COLO668 (cell line): ENCODE data around the gene TNNT1.
A peak's percentile ranks its signal among the peaks of the same experiment; 100 is the strongest.

Experiments
- DNase-seq: peaks from one replicate; lab custom pipeline; 2025; ENCODE audit not compliant: unreplicated experiment; lab: John Stamatoyannopoulos, UW

Gene TNNT1

DNA sequence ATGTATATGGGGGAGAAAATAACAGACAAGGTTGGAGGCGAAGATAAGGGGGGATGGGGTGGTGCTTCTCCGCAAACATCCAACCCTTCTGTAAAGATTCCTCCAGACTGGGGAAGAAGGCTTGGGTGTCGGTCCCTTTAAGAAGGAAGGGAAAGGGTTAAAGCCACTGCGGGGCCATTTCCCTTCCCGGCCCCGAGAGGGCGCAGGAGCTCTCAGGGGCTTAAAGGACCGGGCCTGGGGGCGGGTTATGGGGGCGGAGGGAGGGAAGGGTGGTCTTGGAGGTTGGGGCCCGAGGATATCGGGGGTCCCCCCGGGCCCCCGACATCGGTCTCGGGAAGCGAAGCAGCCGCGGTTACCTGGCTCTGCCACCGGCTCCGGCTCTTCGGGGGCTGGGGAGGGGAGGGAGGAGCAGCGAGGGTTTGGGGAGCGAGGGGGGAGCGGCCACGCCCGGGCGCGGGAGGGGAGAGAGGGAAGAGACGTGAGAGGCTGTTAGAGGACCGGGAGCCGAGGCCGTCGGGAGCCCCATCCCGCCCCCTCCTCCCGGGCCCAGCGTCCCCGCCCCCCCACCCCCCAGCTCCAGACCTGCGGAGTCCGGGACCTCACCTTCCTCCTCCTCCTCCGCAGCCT, 2.8 kb downstream of the TNNT1 start:
- peak; percentile 27 for DNase-seq

DNA sequence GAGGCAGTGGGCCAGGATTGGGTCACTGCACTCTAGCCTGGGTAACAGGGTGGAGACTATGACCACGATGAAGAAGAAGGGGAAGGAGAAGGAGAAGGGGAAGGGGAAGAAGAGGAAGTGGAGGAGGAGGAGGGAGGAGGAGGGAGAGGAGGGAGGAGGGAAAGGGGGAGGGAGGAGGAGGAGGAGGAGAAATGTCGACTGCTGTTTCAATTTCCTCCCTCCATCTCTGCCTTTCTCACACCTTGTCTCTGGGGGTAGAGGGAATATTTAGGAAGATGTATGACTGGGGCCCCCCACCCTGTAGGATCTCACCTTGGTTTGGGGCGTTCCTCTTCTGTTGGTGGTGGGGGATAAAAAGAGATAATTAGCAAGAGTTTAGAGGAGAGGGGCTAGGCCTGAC, 3.8 kb downstream of the TNNT1 start:
- no peak for DNase-seq

DNA sequence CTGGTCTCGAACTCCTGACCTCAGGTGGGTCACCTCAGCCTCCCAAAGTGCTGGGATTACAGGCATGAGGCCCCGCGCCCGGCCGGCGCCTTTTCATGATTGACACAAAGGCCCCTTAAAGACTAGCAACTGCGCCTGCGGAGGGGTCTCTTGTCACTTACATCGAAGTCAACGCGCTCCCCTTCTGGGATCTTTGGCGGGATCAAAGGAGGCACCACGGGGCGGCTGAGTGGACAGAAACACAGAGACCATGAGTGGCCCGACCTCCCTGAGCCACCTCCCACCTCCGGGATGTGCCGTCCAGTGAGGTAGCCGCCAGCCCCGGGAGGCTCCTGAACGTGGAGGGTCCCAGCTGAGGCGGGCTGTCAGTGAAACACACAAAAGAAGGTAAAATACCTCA, 7.3 kb downstream of the TNNT1 start:
- no peak for DNase-seq

DNA sequence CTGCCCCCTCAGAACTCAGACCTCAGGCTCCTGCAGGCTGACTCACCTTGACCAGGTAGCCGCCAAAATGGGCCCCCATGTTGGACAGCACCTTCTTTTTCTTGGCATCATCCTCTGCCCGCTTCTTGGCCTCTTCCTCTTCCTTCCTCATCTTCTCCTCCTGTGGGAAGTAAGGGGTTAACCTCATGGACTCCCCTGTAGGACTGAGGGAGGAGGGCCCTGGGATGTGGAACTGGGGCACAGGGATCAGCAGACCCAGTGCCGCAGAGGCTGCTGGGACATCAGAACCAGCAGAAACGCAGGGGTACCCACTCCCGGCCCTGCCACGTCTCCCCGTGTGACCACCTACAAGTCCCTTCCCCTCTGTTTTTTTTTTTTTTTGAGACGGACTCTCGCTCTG, 11.1 kb downstream of the TNNT1 start:
- DNase-seq, result no peak

DNA sequence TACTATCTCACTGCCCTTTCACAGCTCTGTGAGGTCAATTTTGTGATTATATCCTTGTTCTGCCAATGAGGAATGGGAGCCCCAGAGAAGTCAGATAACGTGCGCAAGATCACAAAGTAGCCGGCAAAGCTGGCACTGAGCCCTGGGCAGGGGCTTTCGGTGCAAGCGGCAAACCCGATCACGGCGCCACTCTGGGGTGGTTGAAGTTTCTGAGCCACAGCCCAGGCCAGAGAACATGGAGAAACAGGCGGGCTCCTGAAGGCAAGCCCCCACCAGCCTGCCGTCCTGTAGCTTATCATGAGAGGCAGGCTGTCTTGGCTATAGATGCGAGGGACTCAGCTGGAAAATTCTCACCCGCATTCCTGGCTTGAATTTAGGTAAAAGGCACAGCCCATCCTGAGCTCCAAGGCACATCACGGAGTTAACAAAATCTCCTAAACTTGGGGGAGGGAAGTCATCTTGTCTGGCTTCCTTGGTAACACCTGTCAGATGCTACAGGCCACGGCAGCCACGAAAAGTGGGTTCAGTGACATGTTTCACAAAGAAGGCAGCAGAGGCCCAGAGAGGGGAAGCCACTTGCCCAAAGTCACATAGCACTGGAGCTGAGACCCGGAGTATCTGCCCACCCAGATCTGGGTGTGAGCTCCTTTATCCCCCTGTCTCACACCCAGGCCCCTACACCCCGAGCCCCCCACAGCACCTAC, 12.5 kb downstream of the TNNT1 start:
- no peak for DNase-seq

DNA sequence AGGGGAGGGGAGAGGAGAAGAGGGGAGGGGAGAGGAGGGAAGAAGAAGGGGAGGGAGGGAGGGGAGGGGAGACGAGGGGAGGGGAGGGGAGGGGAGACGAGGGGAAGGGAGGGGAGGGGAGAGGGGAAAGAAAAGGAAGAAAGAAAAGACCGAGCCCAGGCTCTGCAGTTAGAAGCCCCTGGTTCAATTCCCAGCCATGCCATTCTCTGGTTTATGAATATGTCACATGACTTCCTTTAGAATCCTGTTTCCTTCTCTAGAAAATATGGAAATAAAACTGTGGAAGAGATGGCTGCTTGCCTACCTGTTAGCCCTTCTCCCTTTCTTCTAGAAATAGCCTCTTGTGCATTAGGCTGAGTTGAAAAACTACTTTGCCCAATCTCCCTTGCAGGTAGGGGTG, 14.3 kb downstream of the TNNT1 start:
- DNase-seq, result no peak

DNA sequence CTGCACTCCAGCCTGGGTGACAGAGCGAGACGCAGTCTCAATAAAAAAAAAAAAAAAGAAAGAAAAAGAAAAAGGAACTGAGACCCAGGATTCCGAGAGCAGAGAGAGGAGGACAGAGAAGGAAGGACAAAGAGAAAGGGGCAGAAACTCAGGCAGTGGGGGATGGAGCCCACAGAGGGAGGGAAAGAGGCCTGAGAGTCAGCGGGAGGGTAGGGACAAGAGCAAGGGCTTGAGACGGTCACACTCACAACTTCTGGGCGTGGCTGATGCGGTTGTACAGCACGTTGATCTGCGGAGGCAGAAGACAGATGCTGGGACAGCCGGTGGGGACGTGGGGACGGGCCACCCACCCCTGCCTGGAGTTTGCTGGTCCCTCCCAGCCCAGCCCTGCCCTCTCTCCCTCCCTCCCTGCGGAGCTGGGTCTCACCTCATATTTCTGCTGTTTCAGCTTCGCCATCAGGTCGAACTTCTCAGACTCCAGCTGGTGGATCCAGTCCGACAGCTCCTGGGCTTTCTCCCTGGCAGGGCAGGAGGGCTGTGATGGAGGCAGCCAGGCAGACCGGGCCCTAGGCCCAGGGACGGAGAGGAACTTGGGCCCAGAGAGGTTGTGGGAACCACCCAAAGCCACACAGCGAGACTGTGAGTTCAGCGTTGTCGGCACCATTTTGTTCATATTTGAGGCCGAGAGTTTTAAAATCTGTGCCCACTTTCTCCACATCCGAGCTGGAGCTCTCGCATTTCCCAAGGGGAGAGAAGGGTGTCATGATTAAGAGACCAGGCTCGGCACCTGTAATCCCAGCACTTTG, 15.2 kb downstream of the TNNT1 start:
- DNase-seq, result no peak

DNA sequence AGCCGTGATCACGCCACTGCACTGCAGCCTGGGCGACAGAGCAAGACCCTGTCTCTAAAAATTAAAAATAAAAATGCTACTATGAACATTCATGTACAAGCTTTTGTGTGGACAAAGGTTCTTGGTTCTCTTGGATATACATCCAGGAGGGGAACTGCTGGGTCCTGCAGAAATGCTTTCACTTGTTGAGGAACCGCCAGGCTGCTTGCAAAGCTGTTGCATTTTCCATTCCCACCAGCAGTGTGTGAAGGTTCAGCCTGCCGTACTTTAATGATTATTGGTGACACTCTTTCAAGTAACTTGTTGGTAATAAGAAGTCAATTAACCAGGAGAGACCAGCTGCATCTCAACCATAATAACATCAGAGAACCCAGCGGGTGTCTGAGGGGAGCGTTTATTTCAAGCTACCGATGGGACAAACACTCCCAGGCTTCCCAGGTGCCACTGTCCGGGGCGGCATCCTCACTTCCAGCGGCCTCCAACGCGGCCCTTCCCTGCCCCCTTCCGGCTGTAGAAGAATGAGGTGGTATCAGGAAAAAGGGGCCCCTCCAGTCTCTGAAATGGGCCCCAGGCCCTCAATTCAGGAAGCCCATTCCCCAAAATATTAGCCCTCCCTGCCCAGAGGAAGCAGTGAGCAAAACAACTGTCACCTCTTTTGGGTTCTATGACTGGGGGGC, 16.4 kb downstream of the TNNT1 start:
- DNase-seq, result no peak

DNA sequence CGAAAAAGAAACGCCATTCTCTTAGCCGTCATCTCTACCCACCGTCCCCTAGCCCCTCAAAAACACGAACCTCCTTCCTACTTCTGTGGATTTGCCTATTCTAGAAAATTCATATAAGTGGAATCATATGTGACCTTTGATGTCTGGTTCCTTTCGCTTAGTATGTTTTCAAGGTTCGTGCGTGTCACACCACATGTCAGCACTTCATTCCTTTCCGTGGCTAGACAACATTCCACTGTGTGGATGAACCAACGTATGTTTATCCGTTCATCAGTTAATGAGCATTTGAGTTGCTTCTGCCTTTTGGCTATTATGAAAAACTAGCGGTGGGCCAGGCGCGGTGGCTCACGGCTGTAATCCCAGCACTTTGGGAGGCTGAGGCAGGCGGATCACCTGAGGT, 17.6 kb downstream of the TNNT1 start:
- no peak for DNase-seq

DNA sequence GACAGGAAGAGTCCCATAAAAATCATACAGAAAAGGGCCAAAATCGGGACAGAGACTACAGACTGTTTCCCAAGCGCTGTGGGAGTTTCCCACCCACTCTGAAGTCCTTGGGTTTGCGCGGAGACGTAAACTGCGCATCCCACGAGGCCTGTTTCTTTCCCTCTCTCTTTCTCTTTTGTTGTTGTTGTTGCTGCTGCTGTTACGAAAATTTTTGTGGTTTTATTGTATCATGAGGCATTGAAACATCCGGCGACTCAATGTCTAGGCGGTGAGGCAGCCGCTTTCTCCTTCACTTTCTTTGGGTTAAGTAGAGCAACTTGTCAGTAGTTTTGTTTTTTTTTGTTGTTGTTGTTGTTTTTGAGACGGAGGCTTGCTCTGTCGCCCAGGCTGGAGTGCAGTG, 30.0 kb downstream of the TNNT1 start:
- no peak for DNase-seq

DNA sequence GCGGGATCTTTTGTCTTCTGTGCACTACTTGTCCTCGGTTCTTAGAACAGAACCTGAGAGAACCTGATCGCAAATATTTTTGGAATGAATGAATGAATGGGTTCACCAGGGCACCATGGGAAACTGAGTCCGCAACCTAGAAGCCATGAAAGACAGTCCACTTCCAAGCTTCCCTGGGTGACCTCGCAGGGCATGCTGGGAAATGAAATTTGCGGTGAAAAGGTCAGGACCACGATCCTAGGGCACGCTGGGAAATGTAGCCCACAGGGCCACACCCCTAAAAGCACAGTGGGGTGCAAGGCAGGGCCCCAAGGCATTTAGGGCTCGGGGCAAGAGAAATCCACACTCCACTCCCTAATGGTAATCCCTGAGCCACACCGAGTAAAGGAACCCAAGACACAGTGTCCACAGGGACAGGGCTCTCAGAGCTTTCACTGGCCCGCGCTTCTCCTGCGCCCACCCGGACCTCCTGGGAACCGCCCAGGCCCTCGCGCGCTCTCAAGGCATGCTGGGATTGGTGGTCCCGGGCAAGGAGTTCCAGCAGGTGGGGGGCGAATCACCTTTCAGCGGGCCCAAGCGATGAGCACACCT, 30.5 kb downstream of the TNNT1 start:
- no peak for DNase-seq

DNA sequence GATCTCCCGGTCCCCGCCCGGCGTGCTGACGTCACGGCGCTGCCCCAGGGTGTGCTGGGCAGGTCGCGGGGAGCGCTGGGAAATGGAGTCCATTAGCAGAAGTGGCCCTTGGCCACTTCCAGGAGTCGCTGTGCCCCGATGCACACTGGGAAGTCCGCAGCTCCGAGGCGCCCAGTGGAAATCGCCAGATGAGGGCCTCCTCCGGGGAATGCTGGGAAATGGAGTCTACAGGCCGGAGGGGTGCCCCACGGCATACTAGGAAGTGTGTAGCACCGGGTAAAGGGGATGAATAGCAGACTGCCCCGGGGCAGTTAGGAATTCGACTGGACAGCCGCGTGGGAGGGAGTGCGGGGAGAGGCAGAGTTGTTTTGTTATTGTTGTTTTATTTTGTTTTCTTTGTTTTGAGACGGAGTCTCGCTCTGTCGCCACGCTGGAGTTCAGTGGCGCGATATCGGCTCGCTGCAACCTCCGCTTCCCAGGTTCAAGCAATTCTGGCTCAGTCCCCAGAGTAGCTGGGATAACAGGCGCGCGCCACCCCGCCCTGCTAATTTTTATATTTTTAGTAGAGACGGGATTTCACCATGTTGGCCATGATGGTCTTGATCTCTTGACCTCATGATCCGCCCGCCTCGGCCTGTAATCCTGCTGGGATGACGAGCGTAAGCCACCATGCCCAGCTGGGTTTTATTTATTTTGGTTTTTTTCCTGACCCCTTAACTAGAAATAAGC, 31.2 kb downstream of the TNNT1 start:
- DNase-seq, result peak; percentile 98

DNA sequence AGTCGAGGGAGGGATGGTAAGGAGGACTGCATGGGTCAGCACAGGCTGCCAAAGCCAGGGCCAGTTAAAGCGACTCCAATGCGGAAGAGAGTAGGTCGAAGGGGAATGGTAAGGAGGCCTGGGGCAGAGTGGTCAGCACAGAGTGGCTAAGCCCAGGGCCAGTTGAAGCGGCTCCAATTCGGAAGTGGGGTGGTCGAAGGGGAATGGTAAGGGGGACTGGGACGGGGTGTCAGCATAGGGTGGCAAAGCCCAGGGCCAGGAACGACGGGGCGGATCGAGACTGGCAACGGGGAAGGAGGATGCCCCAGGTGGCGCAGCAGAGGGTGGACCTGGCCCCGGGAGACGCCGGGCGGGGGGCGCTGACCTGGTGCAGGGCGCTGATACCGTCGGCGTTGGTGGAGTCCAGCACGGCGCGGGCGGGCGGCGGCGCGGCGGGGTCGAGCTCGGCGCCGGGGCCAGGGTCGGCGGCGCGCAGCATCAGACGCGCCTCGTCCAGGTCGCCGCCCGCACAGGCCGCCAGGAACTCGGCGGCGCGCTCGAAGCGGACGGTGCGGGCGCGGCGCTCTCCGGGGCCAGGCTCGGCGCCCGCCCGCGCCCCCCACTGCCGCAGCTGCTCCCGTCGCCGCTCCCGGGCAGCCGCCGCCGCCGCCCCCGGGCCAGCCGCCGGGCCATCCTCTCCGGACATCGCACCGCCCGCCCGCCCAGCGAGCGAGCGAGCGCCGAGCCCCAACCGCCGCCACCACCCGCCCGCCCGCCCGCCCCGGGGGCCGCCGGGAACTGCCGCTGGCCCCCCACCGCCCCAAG, 31.9 kb downstream of the TNNT1 start, which contains the start of gene PPP1R12C:
Gene PPP1R12C, minus strand, starts transcription at position 779 of the 804 bp plus-strand sequence. Its CDS starts 94 bp downstream, at position 685.
- DNase-seq, result peak; percentile 66

DNA sequence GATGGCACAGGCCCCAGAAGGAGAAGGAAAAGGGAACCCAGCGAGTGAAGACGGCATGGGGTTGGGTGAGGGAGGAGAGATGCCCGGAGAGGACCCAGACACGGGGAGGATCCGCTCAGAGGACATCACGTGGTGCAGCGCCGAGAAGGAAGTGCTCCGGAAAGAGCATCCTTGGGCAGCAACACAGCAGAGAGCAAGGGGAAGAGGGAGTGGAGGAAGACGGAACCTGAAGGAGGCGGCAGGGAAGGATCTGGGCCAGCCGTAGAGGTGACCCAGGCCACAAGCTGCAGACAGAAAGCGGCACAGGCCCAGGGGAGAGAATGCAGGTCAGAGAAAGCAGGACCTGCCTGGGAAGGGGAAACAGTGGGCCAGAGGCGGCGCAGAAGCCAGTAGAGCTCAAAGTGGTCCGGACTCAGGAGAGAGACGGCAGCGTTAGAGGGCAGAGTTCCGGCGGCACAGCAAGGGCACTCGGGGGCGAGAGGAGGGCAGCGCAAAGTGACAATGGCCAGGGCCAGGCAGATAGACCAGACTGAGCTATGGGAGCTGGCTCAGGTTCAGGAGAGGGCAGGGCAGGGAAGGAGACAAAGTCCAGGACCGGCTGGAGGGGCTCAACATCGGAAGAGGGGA, 32.7 kb downstream of the TNNT1 start:
- DNase-seq, result peak; percentile 31

DNA sequence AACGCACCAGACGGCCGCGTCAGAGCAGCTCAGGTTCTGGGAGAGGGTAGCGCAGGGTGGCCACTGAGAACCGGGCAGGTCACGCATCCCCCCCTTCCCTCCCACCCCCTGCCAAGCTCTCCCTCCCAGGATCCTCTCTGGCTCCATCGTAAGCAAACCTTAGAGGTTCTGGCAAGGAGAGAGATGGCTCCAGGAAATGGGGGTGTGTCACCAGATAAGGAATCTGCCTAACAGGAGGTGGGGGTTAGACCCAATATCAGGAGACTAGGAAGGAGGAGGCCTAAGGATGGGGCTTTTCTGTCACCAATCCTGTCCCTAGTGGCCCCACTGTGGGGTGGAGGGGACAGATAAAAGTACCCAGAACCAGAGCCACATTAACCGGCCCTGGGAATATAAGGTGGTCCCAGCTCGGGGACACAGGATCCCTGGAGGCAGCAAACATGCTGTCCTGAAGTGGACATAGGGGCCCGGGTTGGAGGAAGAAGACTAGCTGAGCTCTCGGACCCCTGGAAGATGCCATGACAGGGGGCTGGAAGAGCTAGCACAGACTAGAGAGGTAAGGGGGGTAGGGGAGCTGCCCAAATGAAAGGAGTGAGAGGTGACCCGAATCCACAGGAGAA, 33.5 kb downstream of the TNNT1 start:
- no peak for DNase-seq

DNA sequence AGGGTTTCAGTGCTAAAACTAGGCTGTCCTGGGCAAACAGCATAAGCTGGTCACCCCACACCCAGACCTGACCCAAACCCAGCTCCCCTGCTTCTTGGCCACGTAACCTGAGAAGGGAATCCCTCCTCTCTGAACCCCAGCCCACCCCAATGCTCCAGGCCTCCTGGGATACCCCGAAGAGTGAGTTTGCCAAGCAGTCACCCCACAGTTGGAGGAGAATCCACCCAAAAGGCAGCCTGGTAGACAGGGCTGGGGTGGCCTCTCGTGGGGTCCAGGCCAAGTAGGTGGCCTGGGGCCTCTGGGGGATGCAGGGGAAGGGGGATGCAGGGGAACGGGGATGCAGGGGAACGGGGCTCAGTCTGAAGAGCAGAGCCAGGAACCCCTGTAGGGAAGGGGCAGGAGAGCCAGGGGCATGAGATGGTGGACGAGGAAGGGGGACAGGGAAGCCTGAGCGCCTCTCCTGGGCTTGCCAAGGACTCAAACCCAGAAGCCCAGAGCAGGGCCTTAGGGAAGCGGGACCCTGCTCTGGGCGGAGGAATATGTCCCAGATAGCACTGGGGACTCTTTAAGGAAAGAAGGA, 34.4 kb downstream of the TNNT1 start:
- DNase-seq, result no peak

DNA sequence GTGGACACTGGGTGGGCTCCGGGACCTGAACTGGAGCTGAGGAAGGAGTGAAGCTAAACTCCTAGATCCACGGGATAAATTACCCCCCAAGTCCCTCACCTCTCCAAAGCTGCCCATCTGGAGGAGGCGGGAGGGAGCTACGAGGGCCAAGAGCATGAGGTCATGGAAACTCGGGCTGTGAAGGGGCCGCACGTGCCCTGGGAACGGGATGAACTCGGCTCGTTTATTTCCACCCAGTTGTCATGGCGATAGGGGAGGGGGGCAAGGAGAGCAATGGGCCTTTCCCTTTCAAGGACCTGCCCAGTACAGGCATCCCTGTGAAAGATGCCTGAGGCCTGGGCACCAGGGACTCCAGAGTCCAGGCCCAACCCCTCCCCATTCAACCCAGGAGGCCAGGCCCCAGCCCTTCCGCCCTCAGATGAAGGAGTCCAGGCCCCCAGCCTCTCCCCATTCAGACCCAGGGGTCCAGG, 35.4 kb downstream of the TNNT1 start:
- peak; percentile 12 for DNase-seq
